Heart left ventricle (tissue), 13 donors: ENCODE results near the gene RGMB.

Experiments
- CTCF ChIP-seq, 12 donors: fragments of 200-600 bp; sonication (generic) in 4 of 12; IDR thresholded peaks; one replicate each; pipeline versions ENCODE4 v1.5.0 to v1.8.0; 2018 to 2022; ENCODE audit warnings: antibody characterized with exemption in 12 of 12, mild to moderate bottlenecking in 5 of 12
- POLR2A ChIP-seq, 2 donors: fragments of 450-650 bp; IDR thresholded peaks; one replicate each; pipeline ENCODE4 v1.6.1; 2017; ENCODE audit warnings: antibody characterized with exemption in 2 of 2, mild to moderate bottlenecking in 2 of 2, moderate library complexity in 2 of 2
- donor health status: ischemic (EF 13 %, LVEDD 7.1; RV severe dilation, severe dysfunction).
- donor health status: DM: no; HTN: yes; CAD: no.
- donor health status: DM: no; HTN: no; CAD: no.
- donor health status: ischemic (EF 25% LVEDD 6.9; RV normal size, moderate dysfunction).
- donor health status: ischemic (EF 25% LVEDD 5.7; RV mildly dilated, moderate dysfunction).
- donor health status: ischemic (EF 35%, LVEDD 5.7; RV mildly dilated, moderate dysfunction).
- donor health status: nonischemic (EF 11% LVEDD 7.7; RV severe dilation, severe dysfunction).
- donor health status: DM: yes; HTN: yes; CAD: no.
- donor health status: PGD.
- donor health status: ischemic (EF 29% LVEDD 5.4; RV normal size, mild dysfunction).
- donor health status: nonischemic (EF 23%, LVEDD 6.1; RV moderate dilation, normal function).

DNA sequence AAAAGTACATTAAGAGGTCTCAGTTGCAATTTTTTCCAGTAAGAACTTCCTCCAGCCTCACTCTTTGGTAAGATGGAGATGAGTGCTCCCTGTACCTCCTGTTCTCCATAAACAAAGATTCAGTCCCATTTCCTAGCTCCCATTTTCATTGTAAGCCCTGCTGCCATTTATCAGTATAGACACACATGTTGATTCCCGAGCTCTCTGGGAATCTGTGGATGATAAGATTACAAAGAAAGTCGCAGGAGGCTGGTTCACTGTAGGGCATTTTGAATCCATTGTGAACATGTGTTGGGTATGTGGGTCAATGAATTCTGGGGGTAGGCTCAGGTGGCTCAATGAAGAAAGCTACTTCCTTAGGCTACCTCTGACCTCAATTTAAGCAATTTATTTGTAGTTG is 36.7 kb downstream of the RGMB start:
- TF ChIP-seq CTCF (IDR thresholded peaks at IDR 0.05) (no peak), POLR2A (IDR thresholded peaks at IDR 0.05) (no peak)
